Effector memory CD4-positive, alpha-beta T cell (primary cell): ENCODE results near the gene PGAM2.
A peak's percentile ranks its signal among the peaks of the same experiment; 100 is the strongest.

Source experiments
- DNase-seq, 3 donors: peaks; one replicate each; pipeline ENCODE4 v3.0.0-alpha.2; 2020
- H3K27ac ChIP-seq: 2 replicates; pipeline ENCODE4 v1.7.0; 2013; ENCODE audit warnings: mild to moderate bottlenecking, low read length, moderate library complexity; ENCODE audit not compliant: insufficient read depth, poor library complexity, severe bottlenecking
- H3K27me3 ChIP-seq: replicated peaks from 2 replicates; pipeline ENCODE4 v1.7.0; 2013; ENCODE audit warnings: mild to moderate bottlenecking, low read length; ENCODE audit not compliant: insufficient read depth, control insufficient read depth, poor library complexity, severe bottlenecking
- H3K36me3 ChIP-seq: 2 replicates; pipeline ENCODE4 v1.7.0; 2013; ENCODE audit warnings: mild to moderate bottlenecking, low read length, moderate library complexity; ENCODE audit not compliant: control insufficient read depth, insufficient read depth
- H3K4me1 ChIP-seq: 2 replicates; pipeline ENCODE4 v1.7.0; 2013; ENCODE audit warnings: low read length, mild to moderate bottlenecking; ENCODE audit not compliant: control insufficient read depth, insufficient read depth, poor library complexity, severe bottlenecking
- H3K4me3 ChIP-seq: 2 replicates; pipeline ENCODE4 v1.7.0; 2013; ENCODE audit warnings: low read length, low read depth, mild to moderate bottlenecking; ENCODE audit not compliant: insufficient read depth, poor library complexity, severe bottlenecking
- H3K9me3 ChIP-seq: 2 replicates; pipeline ENCODE4 v1.7.0; 2013; ENCODE audit warnings: mild to moderate bottlenecking, low read length, moderate library complexity; ENCODE audit not compliant: control insufficient read depth

The PGAM2 gene

GRCh38 chr7:44059219-44060090 lies 5.9 kb downstream of the PGAM2 start:
- H3K27me3 ChIP-seq, result no peaks in the 10 kb centered on the region
- no peak overlapping the region for H3K27ac ChIP-seq
- no peak overlapping the region for H3K4me3 ChIP-seq
- H3K9me3 ChIP-seq, result no peaks in the 10 kb centered on the region
- DNase-seq, result no peak
- H3K36me3 ChIP-seq, result peaks cover 79% of the 10 kb centered on the region
- H3K4me1 ChIP-seq, result no peaks in the 10 kb centered on the region

- Histone ChIP-seq H3K36me3 (peaks cover 82% of the 10 kb centered on the region), H3K27ac (peak overlapping the region; percentile 8)
These were observed 6.6 kb downstream of the PGAM2 start for GRCh38 chr7:44058759-44059218.

GRCh38 chr7:44057849-44058758 lies 7.3 kb downstream of the PGAM2 start:
- DNase-seq, result no peak
- Histone ChIP-seq H3K36me3 (peaks cover 86% of the 10 kb centered on the region), H3K4me3 (no peak overlapping the region), H3K9me3 (no peaks in the 10 kb centered on the region), H3K4me1 (no peaks in the 10 kb centered on the region), H3K27ac (no peak overlapping the region), H3K27me3 (no peaks in the 10 kb centered on the region)

More at GRCh38 chr7:44058759-44059218, 6.6 kb downstream of the PGAM2 start:
- Histone ChIP-seq H3K27me3 (no peaks in the 10 kb centered on the region), H3K9me3 (no peaks in the 10 kb centered on the region), H3K4me3 (no peak overlapping the region), H3K4me1 (no peaks in the 10 kb centered on the region)
- no peak for DNase-seq

DNA sequence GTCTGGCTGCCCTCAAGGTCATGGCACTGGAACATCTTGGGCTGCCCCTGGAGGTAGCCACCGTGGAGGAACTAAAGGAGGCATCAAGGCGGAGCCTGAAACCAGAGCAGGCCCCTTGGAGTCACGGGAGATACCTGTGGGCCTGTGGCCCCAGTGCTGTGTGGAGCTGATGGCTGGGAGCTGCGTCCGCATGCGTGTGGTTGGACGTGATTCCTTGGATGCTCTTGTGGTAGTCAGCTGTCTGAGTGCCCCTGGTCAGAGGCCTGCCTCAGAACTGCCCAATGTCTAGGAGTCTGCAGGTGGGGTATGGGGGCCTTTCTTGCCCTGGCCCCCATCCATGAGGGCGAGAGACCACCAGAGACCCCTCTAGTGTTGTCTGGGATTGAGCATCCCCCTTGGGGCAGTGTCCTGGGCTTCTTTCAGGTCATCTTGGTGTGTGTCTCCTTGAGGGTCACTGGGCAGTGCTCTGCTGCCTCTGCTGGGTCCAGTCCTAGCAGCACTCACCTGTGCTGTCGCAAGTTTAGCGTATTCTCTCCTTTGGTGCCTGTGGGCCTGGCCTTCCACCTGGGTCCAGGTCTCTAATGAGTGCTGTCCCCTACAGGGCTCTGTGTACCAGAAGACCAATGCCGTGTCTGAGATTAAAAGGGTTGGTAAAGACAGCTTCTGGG lies 8.1 kb downstream of the PGAM2 start:
- DNase-seq, result no peak

DNA sequence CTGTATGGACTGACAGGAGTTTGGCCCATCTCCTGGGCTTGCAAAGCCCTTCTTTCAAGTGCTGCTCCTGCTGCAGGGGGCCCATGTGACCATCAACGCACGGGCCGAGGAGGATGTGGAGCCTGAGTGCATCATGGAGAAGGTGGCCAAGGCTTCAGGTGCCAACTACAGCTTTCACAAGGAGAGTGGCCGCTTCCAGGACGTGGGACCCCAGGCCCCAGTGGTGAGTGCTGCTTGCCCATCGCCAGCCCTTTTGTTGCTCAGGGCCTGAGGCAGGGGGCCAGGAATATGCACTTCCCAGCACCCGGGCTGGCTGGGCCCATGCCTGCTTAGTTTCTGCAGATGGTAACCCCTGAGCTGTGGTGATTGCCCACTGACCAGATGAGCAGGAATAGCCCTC lies 8.7 kb downstream of the PGAM2 start:
- no peaks in the 10 kb centered on the region for H3K27me3 ChIP-seq
- peaks cover 83% of the 10 kb centered on the region for H3K36me3 ChIP-seq
- H3K4me1 ChIP-seq, result peaks cover 4% of the 10 kb centered on the region
- H3K9me3 ChIP-seq, result no peaks in the 10 kb centered on the region
- H3K27ac ChIP-seq, result no peak overlapping the region
- DNase-seq, result no peak
- H3K4me3 ChIP-seq, result no peak overlapping the region

More for the DNA sequence above, 8.1 kb downstream of the PGAM2 start:
- Histone ChIP-seq H3K4me3 (no peak overlapping the region), H3K36me3 (peaks cover 84% of the 10 kb centered on the region), H3K27me3 (no peaks in the 10 kb centered on the region), H3K4me1 (no peaks in the 10 kb centered on the region), H3K9me3 (no peaks in the 10 kb centered on the region), H3K27ac (no peak overlapping the region)

GRCh38 chr7:44052771-44053365 lies 12.5 kb downstream of the PGAM2 start:
- Histone ChIP-seq H3K4me1 (peaks cover 23% of the 10 kb centered on the region), H3K27ac (no peak overlapping the region), H3K36me3 (peaks cover 67% of the 10 kb centered on the region), H3K9me3 (no peaks in the 10 kb centered on the region), H3K27me3 (no peaks in the 10 kb centered on the region), H3K4me3 (no peak overlapping the region)
- DNase-seq, result no peak

DNA sequence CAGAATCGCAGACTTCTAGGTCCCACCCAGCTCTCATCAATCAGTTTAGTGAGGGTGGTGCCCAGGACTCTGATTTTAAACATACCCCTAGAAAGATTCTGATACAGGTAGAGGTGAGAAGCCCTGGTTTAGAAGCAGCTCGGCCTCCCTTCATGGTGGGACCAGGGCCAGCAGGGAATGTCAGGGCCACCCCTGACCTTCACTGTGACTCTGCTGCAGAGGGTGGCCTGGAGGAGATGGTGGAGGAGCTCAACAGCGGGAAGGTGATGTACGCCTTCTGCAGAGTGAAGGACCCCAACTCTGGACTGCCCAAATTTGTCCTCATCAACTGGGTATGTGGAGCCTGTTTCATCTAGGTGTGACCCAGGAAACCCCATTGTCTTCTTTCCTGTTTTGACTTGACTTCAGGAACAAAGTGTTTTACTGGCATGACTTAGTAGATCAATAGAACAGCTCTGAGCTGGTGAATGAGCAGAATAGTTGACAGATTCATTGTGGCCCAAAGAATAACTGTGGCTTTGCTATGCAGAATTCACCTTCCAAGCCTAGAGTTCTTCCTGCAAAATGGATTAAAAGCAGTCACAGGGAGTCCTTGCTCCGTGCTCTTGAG lies 13.7 kb downstream of the PGAM2 start:
- H3K36me3 ChIP-seq, result peaks cover 59% of the 10 kb centered on the region

DNA sequence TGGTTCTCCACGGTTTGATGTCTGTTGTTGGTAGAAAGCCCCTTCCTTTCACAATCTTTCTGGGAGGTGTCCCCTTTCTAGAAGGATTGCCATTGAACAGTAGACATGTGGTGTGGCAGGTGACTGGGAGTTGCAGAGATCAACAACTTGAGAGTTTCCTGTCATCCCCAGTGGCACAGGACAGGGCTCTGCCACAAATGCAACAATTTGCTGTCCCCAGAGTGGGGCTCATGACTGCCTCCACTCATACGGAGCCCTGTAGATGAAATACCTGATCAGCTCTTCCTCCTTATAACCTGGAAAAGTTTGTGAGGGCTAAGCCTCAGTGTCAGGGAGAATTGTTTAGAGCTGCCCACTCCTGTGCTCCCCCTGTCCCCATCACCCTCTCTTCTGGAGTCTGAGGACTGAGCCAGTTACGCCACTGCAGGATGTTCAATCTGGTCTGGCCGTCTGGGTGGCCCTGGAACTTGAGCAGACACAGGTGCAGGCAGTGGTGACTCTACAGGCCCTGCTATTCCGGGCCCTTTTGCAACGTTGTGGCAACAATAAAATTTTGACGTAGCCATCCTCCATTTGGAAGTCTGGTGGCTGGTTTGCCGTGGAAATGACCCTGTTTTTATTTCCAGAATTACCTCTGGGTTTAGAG lies 14.3 kb downstream of the PGAM2 start:
- peaks cover 52% of the 10 kb centered on the region for H3K36me3 ChIP-seq
- H3K27ac ChIP-seq, result no peak overlapping the region
- DNase-seq, result no peak
- H3K4me1 ChIP-seq, result peaks cover 39% of the 10 kb centered on the region
- no peaks in the 10 kb centered on the region for H3K9me3 ChIP-seq
- H3K27me3 ChIP-seq, result no peaks in the 10 kb centered on the region
- H3K4me3 ChIP-seq, result no peak overlapping the region

More for the DNA sequence above, 13.7 kb downstream of the PGAM2 start:
- peaks cover 33% of the 10 kb centered on the region for H3K4me1 ChIP-seq
- no peak for DNase-seq
- H3K4me3 ChIP-seq, result no peak overlapping the region
- no peak overlapping the region for H3K27ac ChIP-seq
- no peaks in the 10 kb centered on the region for H3K9me3 ChIP-seq
- no peaks in the 10 kb centered on the region for H3K27me3 ChIP-seq
